ENCODE results near the gene LYPD4.

LYPD4 gene

DNA sequence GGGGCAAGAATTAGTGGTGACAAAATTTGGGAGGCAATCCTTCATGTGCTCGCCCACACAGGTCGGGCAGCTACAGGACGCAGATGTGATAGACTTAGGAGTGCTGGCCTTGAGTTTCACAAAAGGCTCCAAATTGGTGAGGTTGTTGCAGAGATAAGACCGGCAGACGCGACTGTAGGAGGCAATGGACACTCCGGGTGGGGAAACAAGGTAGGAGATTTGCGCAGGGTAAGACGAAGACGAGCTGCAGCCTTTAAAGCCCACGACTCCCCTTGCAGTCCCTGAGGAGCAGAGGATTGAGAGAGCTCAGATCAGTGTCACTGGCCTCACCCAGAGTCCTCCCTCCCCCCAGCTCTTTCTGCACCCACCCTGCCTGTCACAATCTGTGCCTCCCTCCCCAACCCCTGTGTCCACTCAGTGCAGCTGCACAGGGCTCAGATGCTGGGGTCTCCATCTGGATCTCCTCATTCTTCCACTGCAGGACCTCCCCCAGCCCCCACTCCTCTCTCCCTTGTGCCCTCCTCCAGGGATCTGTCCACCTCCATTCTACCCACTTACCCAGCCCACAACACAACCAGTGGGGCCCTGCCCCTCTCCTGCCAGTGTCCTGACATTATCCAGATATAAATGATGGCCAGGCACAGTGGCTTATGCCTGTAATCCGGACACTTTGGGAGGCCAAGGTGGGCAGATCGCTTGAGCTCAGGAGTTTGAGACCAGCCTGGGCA lies 6.3 kb downstream of the LYPD4 start:
- no peaks in the 10 kb centered on the region for H4K20me1 ChIP-seq (ENCODE audit: low read depth, low read length)
- H3K9ac ChIP-seq (ENCODE audit: low read length): no peak overlapping the region
- H3K27ac ChIP-seq (ENCODE audit: low read depth, low read length): no peak overlapping the region
- no peaks in the 10 kb centered on the region for H3K79me2 ChIP-seq (ENCODE audit: insufficient read depth, low read length)
- H3K27me3 ChIP-seq (ENCODE audit: low read length): no peaks in the 10 kb centered on the region
- no peaks in the 10 kb centered on the region for H3F3A ChIP-seq (ENCODE audit: insufficient read depth)
- no peaks in the 10 kb centered on the region for H3K9me3 ChIP-seq (ENCODE audit: insufficient read depth, low read length)
- no peaks in the 10 kb centered on the region for H3K36me3 ChIP-seq (ENCODE audit: low read length)
- H3K4me2 ChIP-seq (ENCODE audit: low read depth, low read length, poor library complexity, severe bottlenecking): no peak overlapping the region
- no peak overlapping the region for H3K4me3 ChIP-seq (ENCODE audit: insufficient read depth, low read length, poor library complexity, severe bottlenecking)
- TF ChIP-seq EZH2phosphoT487 (conservative IDR thresholded peaks at IDR 0.05; ENCODE audit: low read length): no peak
- H2AFZ ChIP-seq (ENCODE audit: low read depth, low read length, severe bottlenecking): no peak overlapping the region
- H3K9me2 ChIP-seq (replicated peaks; ENCODE audit: insufficient read depth, low read length): no peaks in the 10 kb centered on the region

GRCh38 chr19:41821003-41821735 lies 23.3 kb downstream of the LYPD4 start:
- Histone ChIP-seq H3K27ac (ENCODE audit: low read depth, low read length) (no peak overlapping the region), H3K4me2 (ENCODE audit: low read depth, low read length, poor library complexity, severe bottlenecking) (no peak overlapping the region), H3K36me3 (ENCODE audit: low read length) (no peaks in the 10 kb centered on the region), H4K20me1 (ENCODE audit: low read depth, low read length) (no peaks in the 10 kb centered on the region), H3K4me3 (ENCODE audit: insufficient read depth, low read length, poor library complexity, severe bottlenecking) (no peak overlapping the region), H3K9me2 (replicated peaks; ENCODE audit: insufficient read depth, low read length) (no peaks in the 10 kb centered on the region), H3K9me3 (ENCODE audit: insufficient read depth, low read length) (no peaks in the 10 kb centered on the region), H2AFZ (ENCODE audit: low read depth, low read length, severe bottlenecking) (no peak overlapping the region), H3F3A (ENCODE audit: insufficient read depth) (no peaks in the 10 kb centered on the region), H3K79me2 (ENCODE audit: insufficient read depth, low read length) (no peaks in the 10 kb centered on the region), H3K9ac (ENCODE audit: low read length) (no peak overlapping the region), H3K27me3 (ENCODE audit: low read length) (no peaks in the 10 kb centered on the region; the same call in 1 of the 2 replicates)
- no peak for TF ChIP-seq EZH2phosphoT487 (conservative IDR thresholded peaks at IDR 0.05; ENCODE audit: low read length)
- TF ChIP-seq, protein P1, sequence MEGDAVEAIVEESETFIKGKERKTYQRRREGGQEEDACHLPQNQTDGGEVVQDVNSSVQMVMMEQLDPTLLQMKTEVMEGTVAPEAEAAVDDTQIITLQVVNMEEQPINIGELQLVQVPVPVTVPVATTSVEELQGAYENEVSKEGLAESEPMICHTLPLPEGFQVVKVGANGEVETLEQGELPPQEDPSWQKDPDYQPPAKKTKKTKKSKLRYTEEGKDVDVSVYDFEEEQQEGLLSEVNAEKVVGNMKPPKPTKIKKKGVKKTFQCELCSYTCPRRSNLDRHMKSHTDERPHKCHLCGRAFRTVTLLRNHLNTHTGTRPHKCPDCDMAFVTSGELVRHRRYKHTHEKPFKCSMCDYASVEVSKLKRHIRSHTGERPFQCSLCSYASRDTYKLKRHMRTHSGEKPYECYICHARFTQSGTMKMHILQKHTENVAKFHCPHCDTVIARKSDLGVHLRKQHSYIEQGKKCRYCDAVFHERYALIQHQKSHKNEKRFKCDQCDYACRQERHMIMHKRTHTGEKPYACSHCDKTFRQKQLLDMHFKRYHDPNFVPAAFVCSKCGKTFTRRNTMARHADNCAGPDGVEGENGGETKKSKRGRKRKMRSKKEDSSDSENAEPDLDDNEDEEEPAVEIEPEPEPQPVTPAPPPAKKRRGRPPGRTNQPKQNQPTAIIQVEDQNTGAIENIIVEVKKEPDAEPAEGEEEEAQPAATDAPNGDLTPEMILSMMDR (IDR thresholded peaks at IDR 0.05; ENCODE audit: insufficient read depth, low read length, poor library complexity, severe bottlenecking): peak; percentile 64

GRCh38 chr19:41816761-41817160 lies 27.7 kb downstream of the LYPD4 start:
- Histone ChIP-seq H3K4me3 (ENCODE audit: insufficient read depth, low read length, poor library complexity, severe bottlenecking) (no peak overlapping the region), H3K9ac (ENCODE audit: low read length) (no peak overlapping the region), H4K20me1 (ENCODE audit: low read depth, low read length) (no peaks in the 10 kb centered on the region), H3K36me3 (ENCODE audit: low read length) (no peaks in the 10 kb centered on the region), H3K9me2 (replicated peaks; ENCODE audit: insufficient read depth, low read length) (no peaks in the 10 kb centered on the region), H3K79me2 (ENCODE audit: insufficient read depth, low read length) (no peaks in the 10 kb centered on the region), H3K27me3 (ENCODE audit: low read length) (no peaks in the 10 kb centered on the region; the same call in 1 of the 2 replicates), H3K4me2 (ENCODE audit: low read depth, low read length, poor library complexity, severe bottlenecking) (no peak overlapping the region), H2AFZ (ENCODE audit: low read depth, low read length, severe bottlenecking) (no peak overlapping the region), H3K9me3 (ENCODE audit: insufficient read depth, low read length) (no peaks in the 10 kb centered on the region), H3K27ac (ENCODE audit: low read depth, low read length) (no peak overlapping the region), H3F3A (ENCODE audit: insufficient read depth) (no peaks in the 10 kb centered on the region)
- no peak for TF ChIP-seq EZH2phosphoT487 (conservative IDR thresholded peaks at IDR 0.05; ENCODE audit: low read length)
- TF ChIP-seq, protein P1 (IDR thresholded peaks at IDR 0.05; ENCODE audit: insufficient read depth, low read length, poor library complexity, severe bottlenecking): no peak

DNA sequence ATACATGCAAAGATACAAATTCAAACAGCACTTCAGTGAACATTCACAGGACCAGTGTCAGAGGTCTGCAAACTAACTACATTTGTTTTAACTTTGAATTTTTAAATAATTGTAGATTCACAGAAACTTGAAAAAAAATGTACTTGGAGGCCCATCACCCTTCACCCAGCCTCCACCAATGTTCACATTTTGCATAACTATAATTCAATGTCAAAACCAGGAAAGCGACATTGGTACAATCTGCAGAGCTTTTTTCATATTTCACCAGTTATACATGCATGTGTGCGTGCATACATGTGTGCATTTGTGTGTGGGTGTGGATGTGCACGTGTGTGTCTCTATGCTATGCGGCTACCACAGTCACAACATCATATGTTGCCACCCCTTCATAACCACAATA lies 29.2 kb downstream of the LYPD4 start:
- no peak overlapping the region for H3K9ac ChIP-seq (ENCODE audit: low read length)
- no peaks in the 10 kb centered on the region for H3K9me3 ChIP-seq (ENCODE audit: insufficient read depth, low read length)
- no peaks in the 10 kb centered on the region for H3K79me2 ChIP-seq (ENCODE audit: insufficient read depth, low read length)
- H3F3A ChIP-seq (ENCODE audit: insufficient read depth): no peaks in the 10 kb centered on the region
- H3K27ac ChIP-seq (ENCODE audit: low read depth, low read length): no peak overlapping the region
- no peaks in the 10 kb centered on the region for H3K36me3 ChIP-seq (ENCODE audit: low read length)
- no peaks in the 10 kb centered on the region for H4K20me1 ChIP-seq (ENCODE audit: low read depth, low read length)
- H3K4me3 ChIP-seq (ENCODE audit: insufficient read depth, low read length, poor library complexity, severe bottlenecking): no peak overlapping the region
- H3K27me3 ChIP-seq (ENCODE audit: low read length): no peaks in the 10 kb centered on the region; the same call in 1 of the 2 replicates
- no peaks in the 10 kb centered on the region for H3K9me2 ChIP-seq (replicated peaks; ENCODE audit: insufficient read depth, low read length)
- H2AFZ ChIP-seq (ENCODE audit: low read depth, low read length, severe bottlenecking): no peak overlapping the region
- no peak for TF ChIP-seq EZH2phosphoT487 (conservative IDR thresholded peaks at IDR 0.05; ENCODE audit: low read length)
- TF ChIP-seq, protein P1 (IDR thresholded peaks at IDR 0.05; ENCODE audit: insufficient read depth, low read length, poor library complexity, severe bottlenecking): no peak
- H3K4me2 ChIP-seq (ENCODE audit: low read depth, low read length, poor library complexity, severe bottlenecking): no peak overlapping the region

All from SU-DHL-6 (cell line).